Fibroblast of skin of right biceps (primary cell): Measurements from ENCODE around the gene ASB4.
"Not testable (repeated sequence)": the region's sequence is repeated elsewhere in the genome, so short reads cannot be mapped to it uniquely, and the experiment has no call there.

Experiments used
- DNase-seq: peaks from one replicate; pipeline ENCODE4 v3.0.0-alpha.2; 2013

The ASB4 gene

GRCh38 chr7:95485391-95486123 is at the start of gene ASB4:
Gene ASB4, plus strand, starts transcription at chr7:95485943. Its CDS starts 29 bp downstream, at chr7:95485972.
- no peak for DNase-seq

GRCh38 chr7:95436407-95436806 is 49.3 kb upstream of the ASB4 start:
- DNase-seq = no peak

GRCh38 chr7:95440394-95441038 is 45.2 kb upstream of the ASB4 start:
- no peak for DNase-seq

GRCh38 chr7:95441042-95441823 is 44.5 kb upstream of the ASB4 start:
- no peak for DNase-seq

GRCh38 chr7:95444796-95445195 is 40.9 kb upstream of the ASB4 start:
- no peak for DNase-seq

GRCh38 chr7:95446618-95447017 is 39.1 kb upstream of the ASB4 start:
- no peak for DNase-seq

GRCh38 chr7:95454438-95455045 is 31.2 kb upstream of the ASB4 start:
- DNase-seq = no peak

GRCh38 chr7:95457947-95458346 is 27.8 kb upstream of the ASB4 start:
- DNase-seq = no peak

- DNase-seq = not testable (repeated sequence)
These were observed 25.1 kb upstream of the ASB4 start for GRCh38 chr7:95460653-95461052.

- DNase-seq = no peak
These were observed 17.7 kb upstream of the ASB4 start for GRCh38 chr7:95467912-95468607.

GRCh38 chr7:95469187-95469586 is 16.6 kb upstream of the ASB4 start:
- no peak for DNase-seq

- DNase-seq = no peak
These were observed 15.9 kb upstream of the ASB4 start for GRCh38 chr7:95469848-95470247.

- peak; percentile 18 for DNase-seq
These were observed 15.3 kb upstream of the ASB4 start for GRCh38 chr7:95470452-95470851.

- DNase-seq = no peak
These were observed 14.7 kb upstream of the ASB4 start for GRCh38 chr7:95471071-95471470.

GRCh38 chr7:95472581-95473161 is 13.1 kb upstream of the ASB4 start:
- DNase-seq = peak; percentile 41

- DNase-seq = no peak
These were observed 12.3 kb upstream of the ASB4 start for GRCh38 chr7:95473276-95473985.

- no peak for DNase-seq
These were observed 9.5 kb upstream of the ASB4 start for GRCh38 chr7:95476072-95476847.

- DNase-seq = peak; percentile 66
These were observed 8.7 kb upstream of the ASB4 start for GRCh38 chr7:95476904-95477594.

- peak; percentile 52 for DNase-seq
These were observed 7.3 kb upstream of the ASB4 start for GRCh38 chr7:95478272-95479037.
